22Rv1 (cell line): ENCODE measurements around the gene CATSPER1.

Experiments used
- H3K27ac ChIP-seq: fragments of 450-650 bp; 2 replicates; pipeline ENCODE4 v1.5.1; 2017
- ZFX ChIP-seq: fragments of 450-650 bp; IDR thresholded peaks from 2 replicates; pipeline ENCODE4 v1.6.1; 2017; ENCODE audit warnings: antibody characterized with exemption, borderline replicate concordance
- TF ChIP-seq, protein P1 (sequence below): fragments of 450-650 bp; IDR thresholded peaks from 2 replicates; pipeline ENCODE4 v1.5.1; 2017; ENCODE audit warnings: mild to moderate bottlenecking

CATSPER1 gene

DNA sequence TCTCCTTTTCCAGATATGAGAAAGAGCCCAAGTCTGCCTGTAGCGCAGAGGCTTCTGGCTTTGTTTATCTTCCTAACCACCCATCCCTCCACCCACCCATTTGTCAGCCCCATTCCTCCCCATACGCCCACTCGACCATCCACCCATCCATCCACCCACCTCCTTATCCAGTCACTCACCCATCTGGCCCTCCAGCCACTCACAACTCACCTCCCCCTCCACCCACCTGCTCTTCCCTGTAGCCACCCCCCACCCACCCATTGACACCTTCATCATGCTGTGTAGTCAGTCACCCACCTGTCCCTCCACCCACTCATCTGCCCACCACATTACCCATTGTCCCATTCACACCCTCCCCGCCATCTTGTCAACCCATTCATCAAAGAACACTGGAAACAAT lies 9.0 kb downstream of the CATSPER1 start:
- no peak overlapping the region for H3K27ac ChIP-seq
- TF ChIP-seq, protein P1, sequence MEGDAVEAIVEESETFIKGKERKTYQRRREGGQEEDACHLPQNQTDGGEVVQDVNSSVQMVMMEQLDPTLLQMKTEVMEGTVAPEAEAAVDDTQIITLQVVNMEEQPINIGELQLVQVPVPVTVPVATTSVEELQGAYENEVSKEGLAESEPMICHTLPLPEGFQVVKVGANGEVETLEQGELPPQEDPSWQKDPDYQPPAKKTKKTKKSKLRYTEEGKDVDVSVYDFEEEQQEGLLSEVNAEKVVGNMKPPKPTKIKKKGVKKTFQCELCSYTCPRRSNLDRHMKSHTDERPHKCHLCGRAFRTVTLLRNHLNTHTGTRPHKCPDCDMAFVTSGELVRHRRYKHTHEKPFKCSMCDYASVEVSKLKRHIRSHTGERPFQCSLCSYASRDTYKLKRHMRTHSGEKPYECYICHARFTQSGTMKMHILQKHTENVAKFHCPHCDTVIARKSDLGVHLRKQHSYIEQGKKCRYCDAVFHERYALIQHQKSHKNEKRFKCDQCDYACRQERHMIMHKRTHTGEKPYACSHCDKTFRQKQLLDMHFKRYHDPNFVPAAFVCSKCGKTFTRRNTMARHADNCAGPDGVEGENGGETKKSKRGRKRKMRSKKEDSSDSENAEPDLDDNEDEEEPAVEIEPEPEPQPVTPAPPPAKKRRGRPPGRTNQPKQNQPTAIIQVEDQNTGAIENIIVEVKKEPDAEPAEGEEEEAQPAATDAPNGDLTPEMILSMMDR: no peak
- no peak for TF ChIP-seq ZFX

GRCh38 chr11:66016793-66017177 lies 9.5 kb downstream of the CATSPER1 start:
- H3K27ac ChIP-seq: no peak overlapping the region
- TF ChIP-seq, protein P1: no peak
- TF ChIP-seq ZFX: no peak

DNA sequence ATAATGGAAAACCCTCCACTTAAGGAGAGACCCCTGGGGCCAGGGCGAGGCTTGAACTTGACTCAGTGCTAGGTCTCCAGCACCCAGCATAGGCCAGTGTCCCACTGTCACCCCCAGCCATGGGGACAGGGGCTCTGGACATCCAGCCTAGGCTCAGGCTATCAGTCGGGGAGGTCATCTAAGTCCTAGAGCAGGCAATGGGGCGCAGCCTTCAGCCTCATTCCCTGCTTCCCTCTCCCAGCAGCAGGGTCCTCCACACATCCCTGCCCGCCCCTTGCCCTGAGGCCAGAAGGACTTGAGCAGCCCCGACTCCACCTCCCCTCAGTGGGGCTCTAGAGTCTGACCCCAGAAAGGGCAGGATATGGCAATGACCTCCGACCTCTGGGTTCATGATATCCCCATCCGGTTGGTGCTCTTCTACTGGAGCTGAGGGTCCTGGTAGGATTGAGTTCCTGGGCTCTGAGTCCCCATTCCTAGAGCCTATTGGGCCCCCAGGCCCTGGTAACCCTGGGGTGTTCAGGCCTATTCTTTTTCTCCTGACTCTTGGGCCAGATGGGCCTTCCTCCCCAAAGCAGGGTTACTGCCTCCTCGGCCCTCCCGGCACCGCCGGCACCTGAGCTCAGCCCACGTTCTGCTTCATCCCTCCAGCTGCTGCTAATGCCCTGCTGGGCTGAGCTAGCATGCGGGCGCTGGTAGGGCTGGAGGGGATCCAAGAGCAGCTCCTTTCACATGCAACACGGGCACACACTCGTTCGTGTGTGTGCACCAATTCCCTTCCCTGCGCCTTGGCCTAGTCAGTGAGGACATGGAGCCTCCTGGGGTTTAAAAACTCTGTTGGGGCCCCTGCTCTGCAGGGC lies 10.1 kb downstream of the CATSPER1 start:
- H3K27ac ChIP-seq: no peak overlapping the region

GRCh38 chr11:66015454-66015881 lies 10.8 kb downstream of the CATSPER1 start:
- no peak overlapping the region for H3K27ac ChIP-seq
- no peak for TF ChIP-seq ZFX
- TF ChIP-seq, protein P1: no peak

More for the DNA sequence above, 10.1 kb downstream of the CATSPER1 start:
- TF ChIP-seq, protein P1: no peak
- TF ChIP-seq ZFX: no peak

GRCh38 chr11:66014804-66015453 lies 11.3 kb downstream of the CATSPER1 start:
- H3K27ac ChIP-seq: no peak overlapping the region
- TF ChIP-seq, protein P1: no peak
- no peak for TF ChIP-seq ZFX

DNA sequence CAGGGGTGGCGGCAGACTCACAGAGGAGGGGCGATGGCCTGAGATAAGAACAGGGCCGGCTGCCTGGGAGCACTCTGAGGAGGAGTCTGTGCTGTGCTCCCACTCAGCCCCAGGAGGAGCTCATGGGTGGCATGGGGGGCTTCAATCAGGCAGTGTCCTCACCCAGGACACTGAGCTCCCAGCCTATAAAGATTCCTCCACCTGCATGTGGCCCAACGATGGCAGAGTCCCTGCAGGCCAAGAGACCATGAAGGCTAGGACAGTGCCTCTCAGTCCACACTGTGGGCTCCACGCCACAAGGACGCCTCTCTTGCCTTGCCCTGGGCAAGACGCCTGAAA lies 12.5 kb downstream of the CATSPER1 start:
- no peak for TF ChIP-seq ZFX
- TF ChIP-seq, protein P1: no peak
- no peak overlapping the region for H3K27ac ChIP-seq
